Neural crest cell (in vitro differentiated cells): ENCODE data around the gene STARD7. TPM values are rescaled to one million over a fixed set of nuclear protein-coding genes. Genes with fewer than 3 reads are reported as not detected.

Source experiments
- DNase-seq: peaks from one replicate; pipeline ENCODE4 v3.0.0; 2021; ENCODE audit warnings: low read depth, mixed read lengths, low spot score
- H3K27ac Mint-ChIP-seq: one replicate; pipeline ENCODE4 v1.8.0; 2021; ENCODE audit warnings: mild to moderate bottlenecking, mixed read lengths; ENCODE audit not compliant: unreplicated experiment
- H3K27me3 Mint-ChIP-seq: 2 replicates; pipeline ENCODE4 v1.8.0; 2021; ENCODE audit warnings: low read depth, mild to moderate bottlenecking, mixed read lengths
- H3K36me3 Mint-ChIP-seq: 2 replicates; pipeline ENCODE4 v1.8.0; 2021; ENCODE audit warnings: low read depth, mild to moderate bottlenecking, mixed read lengths
- H3K4me1 Mint-ChIP-seq: 2 replicates; pipeline ENCODE4 v1.8.0; 2021; ENCODE audit warnings: mixed read lengths
- H3K4me3 Mint-ChIP-seq: one replicate; pipeline ENCODE4 v1.8.0; 2021; ENCODE audit warnings: mild to moderate bottlenecking, mixed read lengths
- H3K9me3 Mint-ChIP-seq: 2 replicates; pipeline ENCODE4 v1.8.0; 2021; ENCODE audit warnings: mixed read lengths
- CTCF ChIP-seq: fragments of 200-600 bp; sonication (generic); conservative IDR thresholded peaks from 2 replicates; pipeline ENCODE4 v1.5.0; 2021; ENCODE audit warnings: antibody characterized with exemption, mild to moderate bottlenecking
- total RNA-seq: library from RNA; stranded (reverse); gene quantifications from 2 replicates; pipeline ENCODE4 v1.2.1, GENCODE V29; 2021

Gene STARD7
- total RNA-seq, 1 donor from 2014 or later: 178 TPM

- Mint-ChIP-seq H3K27ac (no peak overlapping the region), H3K27me3 (no peaks in the 10 kb centered on the region)
- no peak for TF ChIP-seq CTCF
Observed at GRCh38 chr2:96159084-96159830, 49.4 kb downstream of the STARD7 start.

GRCh38 chr2:96158554-96158940 is 50.1 kb downstream of the STARD7 start:
- H3K27ac Mint-ChIP-seq: no peak overlapping the region
- peaks cover 2% of the 10 kb centered on the region for H3K4me1 Mint-ChIP-seq
- H3K9me3 Mint-ChIP-seq: peaks cover 6% of the 10 kb centered on the region
- H3K36me3 Mint-ChIP-seq: no peaks in the 10 kb centered on the region
- no peaks in the 10 kb centered on the region for H3K27me3 Mint-ChIP-seq
- TF ChIP-seq CTCF: no peak
- no peak for DNase-seq
- no peak overlapping the region for H3K4me3 Mint-ChIP-seq

More at GRCh38 chr2:96159084-96159830, 49.4 kb downstream of the STARD7 start:
- Mint-ChIP-seq H3K4me3 (no peak overlapping the region), H3K9me3 (peaks cover 6% of the 10 kb centered on the region), H3K4me1 (peaks cover 3% of the 10 kb centered on the region), H3K36me3 (no peaks in the 10 kb centered on the region)
- no peak for DNase-seq

- peaks cover 6% of the 10 kb centered on the region for H3K9me3 Mint-ChIP-seq
- TF ChIP-seq CTCF: no peak
- no peak overlapping the region for H3K4me3 Mint-ChIP-seq
- H3K27ac Mint-ChIP-seq: no peak overlapping the region
- H3K36me3 Mint-ChIP-seq: no peaks in the 10 kb centered on the region
- H3K4me1 Mint-ChIP-seq: peaks cover 8% of the 10 kb centered on the region
- H3K27me3 Mint-ChIP-seq: no peaks in the 10 kb centered on the region
- no peak for DNase-seq
Observed at GRCh38 chr2:96157649-96158553, 50.7 kb downstream of the STARD7 start.

- no peak for DNase-seq
- Mint-ChIP-seq H3K27me3 (no peaks in the 10 kb centered on the region), H3K4me3 (no peak overlapping the region), H3K36me3 (no peaks in the 10 kb centered on the region), H3K27ac (no peak overlapping the region), H3K9me3 (peaks cover 6% of the 10 kb centered on the region), H3K4me1 (peaks cover 17% of the 10 kb centered on the region)
- TF ChIP-seq CTCF: no peak
Observed at GRCh38 chr2:96156926-96157648, 51.5 kb downstream of the STARD7 start.
